GM21526 (cell line): ENCODE results near the gene OTOG.

Source experiments
- ATAC-seq: cut with Tn5 transposase; IDR thresholded peaks from one replicate; pipeline ENCODE4 v1.9.1; 2021; ENCODE audit warnings: moderate library complexity; ENCODE audit not compliant: unreplicated experiment, low FRiP score

Gene OTOG

DNA sequence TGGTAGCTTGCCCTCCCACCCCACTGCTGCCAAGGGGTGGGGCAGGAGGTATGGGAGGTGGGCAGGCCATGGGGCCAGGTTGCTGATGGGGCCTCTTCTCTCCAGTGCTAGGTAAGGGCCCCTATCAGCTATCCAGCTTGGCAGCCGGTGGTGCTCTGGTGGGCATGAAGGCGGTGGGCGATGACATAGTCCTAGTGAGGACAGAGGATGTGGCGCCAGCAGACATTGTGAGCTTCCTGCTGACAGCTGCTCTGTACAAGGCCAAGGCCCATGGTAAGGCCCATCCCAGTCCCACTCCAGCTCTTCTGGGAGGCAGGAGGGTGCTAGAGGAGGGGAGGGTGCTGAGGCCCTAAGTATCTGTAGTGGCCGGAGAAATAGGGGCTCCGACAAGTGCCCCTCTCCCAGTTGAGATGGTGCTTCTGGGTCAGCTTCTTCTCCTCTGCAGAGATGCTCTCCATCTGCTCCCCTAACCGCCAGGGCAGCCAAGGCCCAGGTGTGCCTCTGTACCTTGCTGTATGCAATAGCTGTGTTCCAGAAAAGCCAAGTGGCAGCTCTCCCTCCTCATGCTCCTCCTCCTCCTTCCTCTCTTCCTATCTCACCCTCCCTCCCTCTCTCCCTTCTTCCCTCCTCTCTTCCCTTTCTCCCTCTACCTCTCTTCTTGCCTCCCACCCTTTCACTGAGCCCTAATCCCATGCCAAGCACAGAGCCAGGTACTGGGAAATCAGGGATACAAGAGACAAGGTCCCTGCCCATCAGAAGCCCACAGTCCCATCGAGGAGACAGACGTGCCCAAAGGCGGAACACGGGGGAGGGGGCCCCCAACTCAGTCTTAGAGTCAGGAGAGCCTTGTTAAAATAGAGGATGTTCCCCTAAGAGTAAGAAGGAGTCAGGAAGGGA lies 55.3 kb downstream of the OTOG start:
- no peak for ATAC-seq

- ATAC-seq, result no peak
Measured at GRCh38 chr11:17603056-17603825, 56.2 kb downstream of the OTOG start.

DNA sequence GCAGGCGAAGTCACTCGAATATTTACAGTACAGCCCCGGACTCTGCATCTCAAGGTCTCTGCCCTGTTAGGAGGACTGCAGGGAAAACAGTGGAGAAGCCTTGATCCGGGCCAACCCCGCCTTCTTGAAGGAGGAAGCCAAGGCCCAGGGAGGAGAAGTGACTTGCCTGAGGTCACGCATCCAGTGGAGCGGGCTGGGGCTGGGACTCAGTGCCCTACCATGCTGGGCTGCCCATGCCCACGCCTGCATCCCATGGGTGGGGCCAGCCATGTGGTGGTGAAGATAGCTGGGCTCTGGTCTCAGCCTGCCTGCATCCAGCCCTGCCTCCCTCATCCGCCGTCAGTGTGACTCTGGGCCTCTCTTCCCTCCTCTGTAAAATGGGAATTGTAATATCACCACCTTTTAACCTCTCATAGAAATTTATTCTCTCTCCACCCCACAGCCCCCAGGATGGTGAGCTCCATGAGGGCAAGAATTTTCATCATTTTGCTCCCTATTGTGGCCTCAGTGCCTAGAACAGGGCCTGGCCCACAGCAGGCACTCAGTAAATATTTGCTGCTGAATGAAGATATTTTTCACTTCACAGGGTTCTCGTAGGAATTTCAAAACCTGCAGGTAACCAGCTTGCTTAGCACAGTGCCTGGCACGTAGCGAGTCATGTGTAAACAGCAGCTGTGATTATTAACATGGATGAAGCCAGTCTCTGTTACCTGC lies 57.3 kb downstream of the OTOG start:
- no peak for ATAC-seq

- no peak for ATAC-seq
Measured at GRCh38 chr11:17604915-17605233, 57.8 kb downstream of the OTOG start.

GRCh38 chr11:17605651-17606122 lies 58.6 kb downstream of the OTOG start:
- no peak for ATAC-seq

DNA sequence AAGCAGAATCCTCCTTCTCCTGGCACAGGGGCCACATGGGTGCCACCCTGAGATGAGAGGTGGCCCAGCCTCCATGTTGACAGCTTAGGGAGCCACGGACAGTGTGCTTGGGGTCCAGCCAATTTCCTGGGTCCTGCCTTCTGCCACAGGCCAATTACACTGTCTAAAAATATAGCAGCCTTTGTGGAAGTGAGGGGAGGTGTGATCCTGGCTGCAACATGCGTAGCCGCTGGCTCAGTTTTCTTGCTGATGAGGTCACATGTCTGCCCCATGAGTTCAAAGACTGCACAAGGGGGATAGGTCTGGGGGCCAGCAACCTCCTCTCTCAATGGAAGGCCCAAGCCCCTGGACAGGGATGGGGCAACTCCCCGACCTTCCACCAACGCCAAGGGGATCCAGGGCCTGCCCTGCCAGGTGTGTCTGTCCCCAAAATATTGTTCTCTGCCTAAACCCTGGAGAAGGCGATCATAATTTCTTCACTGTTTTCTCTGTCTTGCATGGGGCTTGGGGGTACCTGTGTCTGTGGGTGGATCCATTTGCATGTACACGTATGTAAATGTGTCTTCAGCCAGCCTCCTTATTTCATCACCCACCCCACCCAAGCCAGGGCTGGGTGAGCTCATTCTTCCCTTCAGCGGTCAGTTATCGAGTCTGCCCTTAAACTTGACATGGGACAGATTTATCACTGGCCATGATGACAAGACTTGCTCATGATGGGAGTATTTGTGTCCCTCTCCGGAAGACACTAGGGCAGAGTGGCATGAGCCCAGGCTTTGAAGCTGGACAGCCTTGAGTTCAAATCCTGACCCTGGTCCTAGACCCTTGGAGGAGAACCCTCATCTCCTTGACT lies 59.4 kb downstream of the OTOG start:
- no peak for ATAC-seq

DNA sequence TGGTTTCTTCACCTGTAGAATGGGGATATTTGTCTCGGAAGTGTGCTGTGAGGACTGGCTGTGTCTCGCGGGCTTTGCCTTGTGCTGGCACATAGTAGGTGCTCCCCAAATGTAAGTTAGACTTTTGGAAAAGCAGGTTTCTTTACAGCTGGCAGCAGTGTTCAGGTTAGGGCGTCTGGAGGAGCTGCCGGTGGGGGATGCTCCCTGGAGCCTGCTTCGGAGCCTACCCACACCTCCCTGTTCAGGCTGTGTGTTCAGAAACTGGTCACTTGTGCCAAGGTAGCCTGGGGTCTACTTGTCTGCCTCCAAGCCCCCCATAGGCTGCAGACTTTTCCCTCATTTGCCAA lies 60.0 kb downstream of the OTOG start:
- no peak for ATAC-seq

DNA sequence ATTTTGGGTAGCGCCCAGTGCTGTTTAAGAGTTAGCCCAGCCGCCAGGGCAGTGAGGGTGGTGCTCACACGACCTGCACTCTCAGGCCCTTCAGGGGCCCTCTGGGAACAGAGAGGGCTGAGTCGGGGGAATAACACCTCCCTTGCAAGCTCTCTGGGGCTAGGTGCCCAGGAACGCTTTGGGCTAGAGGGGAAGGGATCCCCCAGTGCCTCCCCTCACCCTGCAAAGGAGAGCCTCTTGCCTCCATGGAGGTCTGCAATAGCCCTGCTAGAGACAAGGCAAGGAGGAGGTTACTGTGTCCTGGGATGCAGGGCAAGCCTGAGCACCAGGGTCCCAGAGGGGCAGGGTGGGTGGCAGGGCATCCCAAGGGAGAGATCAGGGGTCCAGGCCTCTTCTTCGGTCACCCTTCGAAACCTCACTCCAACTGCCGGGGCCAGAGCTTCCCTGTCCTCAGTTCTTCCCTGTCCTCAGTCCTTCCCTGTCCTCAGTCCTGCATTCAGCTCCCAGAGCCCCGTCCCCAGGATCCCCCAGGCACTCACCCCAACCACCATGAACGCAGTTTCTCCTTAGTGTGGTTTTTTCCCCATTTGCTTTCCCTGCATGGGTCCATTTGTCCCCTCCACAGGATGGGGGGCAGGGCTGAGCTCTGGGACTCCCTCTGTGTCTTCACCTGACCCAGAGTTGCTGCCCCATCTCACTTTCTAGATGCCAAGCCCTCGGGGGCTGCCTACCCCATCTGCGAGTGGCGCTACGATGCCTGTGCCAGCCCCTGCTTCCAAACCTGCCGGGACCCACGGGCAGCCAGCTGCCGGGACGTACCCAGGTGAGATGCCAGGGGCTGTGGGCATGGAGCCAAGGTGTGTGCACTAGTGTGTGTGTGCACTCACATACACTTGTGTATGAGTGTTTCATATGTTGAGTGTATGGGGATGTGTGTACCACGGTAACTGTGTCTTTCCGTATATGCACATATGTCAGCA lies 60.8 kb downstream of the OTOG start:
- ATAC-seq, result no peak

DNA sequence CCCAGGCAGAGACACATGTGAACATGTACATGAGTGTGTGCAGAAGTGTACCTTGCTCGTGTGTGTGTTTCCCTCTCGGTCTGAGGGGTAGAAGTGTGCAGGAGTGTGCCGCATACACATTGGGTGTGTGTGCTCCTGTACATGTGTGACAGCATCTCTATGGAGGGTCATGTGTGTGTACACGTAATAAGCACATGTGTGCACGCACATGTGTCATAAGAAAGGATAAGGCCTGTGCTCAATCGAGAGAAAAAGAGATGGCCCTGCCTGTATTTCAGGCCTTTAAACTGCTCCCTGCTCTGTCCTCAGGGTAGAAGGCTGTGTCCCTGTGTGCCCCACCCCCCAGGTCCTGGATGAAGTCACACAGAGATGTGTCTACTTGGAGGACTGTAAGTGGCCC lies 61.8 kb downstream of the OTOG start:
- ATAC-seq, result no peak

- ATAC-seq, result no peak
Measured at GRCh38 chr11:17609291-17610084, 62.4 kb downstream of the OTOG start.

GRCh38 chr11:17610085-17610894 lies 63.2 kb downstream of the OTOG start:
- no peak for ATAC-seq

GRCh38 chr11:17611049-17611448 lies 64.0 kb downstream of the OTOG start:
- no peak for ATAC-seq

- ATAC-seq, result no peak
Measured at GRCh38 chr11:17611503-17612220, 64.6 kb downstream of the OTOG start.

- no peak for ATAC-seq
Measured at GRCh38 chr11:17612221-17613188, 65.4 kb downstream of the OTOG start.

- ATAC-seq, result no peak
Measured at GRCh38 chr11:17613428-17613962, 66.4 kb downstream of the OTOG start.

- ATAC-seq, result no peak
Measured at GRCh38 chr11:17613983-17614382, 66.9 kb downstream of the OTOG start.
